Transverse colon (tissue), 4 donors: ENCODE measurements around the gene TOMM6. TPM values are rescaled to one million over a fixed set of nuclear protein-coding genes. Genes with fewer than 3 reads are reported as not detected.

Source experiments
- DNase-seq: peaks from one replicate; pipeline ENCODE4 v3.0.0-alpha.2; 2019
- H3K27ac ChIP-seq, 4 donors: fragments of 200-600 bp; sonication (generic); 2 replicates each; pipeline ENCODE4 v1.5.1; 2016 to 2018; ENCODE audit warnings: inconsistent platforms in 4 of 4
- H3K27me3 ChIP-seq: fragments of 200-600 bp; sonication (generic); 2 replicates; pipeline ENCODE4 v1.5.1; 2017; ENCODE audit warnings: inconsistent platforms
- H3K36me3 ChIP-seq, 4 donors: fragments of 200-600 bp; sonication (generic); 2 replicates each; pipeline ENCODE4 v1.5.1; 2017 to 2019; ENCODE audit warnings: inconsistent platforms in 4 of 4
- H3K4me1 ChIP-seq, 4 donors: fragments of 200-600 bp; sonication (generic); 2 replicates each; pipeline ENCODE4 v1.5.1; 2017 to 2020; ENCODE audit warnings: inconsistent platforms in 4 of 4
- H3K4me3 ChIP-seq, 4 donors: fragments of 200-600 bp; sonication (generic); 1 replicate in 1 of 4; 2 replicates in 3 of 4; pipeline versions ENCODE4 v1.5.1 to v1.6.1; 2017 to 2019; ENCODE audit warnings: inconsistent platforms in 4 of 4
- H3K9me3 ChIP-seq, 2 donors: fragments of 200-600 bp; sonication (generic); 2 replicates each; pipeline ENCODE4 v1.5.1; 2017 to 2019; ENCODE audit warnings: inconsistent platforms in 2 of 2
- EP300 ChIP-seq: sonication (generic); formaldehyde crosslinking; IDR thresholded peaks from one replicate; pipeline ENCODE4 v1.6.1; 2017; ENCODE audit warnings: antibody characterized with exemption, low read depth
- POLR2A ChIP-seq: fragments of 450-650 bp; IDR thresholded peaks from one replicate; pipeline ENCODE4 v1.6.1; 2016; ENCODE audit warnings: antibody characterized with exemption, mild to moderate bottlenecking, moderate library complexity
- POLR2AphosphoS5 ChIP-seq, 3 donors: sonication (generic); formaldehyde crosslinking; IDR thresholded peaks; one replicate each; pipeline ENCODE4 v1.6.1; 2016; ENCODE audit warnings: antibody characterized with exemption in 3 of 3
- WGBS, 2 donors: methylation state at CpG; one replicate each; pipeline ENCODE4 v1.1.5; 2018; ENCODE audit warnings: low coverage in 1 of 2; 5-methylcytosine and 5-hydroxymethylcytosine counted together
- in situ Hi-C, 4 donors: fragments of 200-750 bp; cut with MboI; loops; one replicate each; pipeline versions ENCODE4 v1.15.0 to v1.15.1; 2017; ENCODE audit warnings: low sequenced_read_pairs in 3 of 4, low pct_ligation_motif_present in 1 of 4, low pct_unique_long_range_greater_than_20kb in 1 of 4
- intact Hi-C: fragments of 100-400 bp; cut with DNase I; formaldehyde crosslinking; loops from one replicate; pipeline ENCODE4 v1.15.1; 2023; ENCODE audit warnings: low total_unique reads
- total RNA-seq, 4 donors: library from RNA; depleted of rRNA; stranded (reverse); fragments of >200 nt; gene quantifications; one replicate each; pipeline ENCODE4 v1.1.0, GENCODE V29; 2016
- TF ChIP-seq, protein P1 (sequence below), 5 experiments: fragments of 200-600 bp in 3 of 5; fragments of 450-650 bp in 2 of 5; sonication (generic) in 3 of 5; IDR thresholded peaks; 1 replicate in 2 of 5; 2 replicates in 3 of 5; pipeline ENCODE4 v1.5.1; 2016 to 2017; ENCODE audit warnings: antibody characterized with exemption in 5 of 5, inconsistent platforms in 3 of 5, mild to moderate bottlenecking in 2 of 5, moderate library complexity in 1 of 5

The TOMM6 gene
- total RNA-seq, 4 donors from 2014 or later = 24.1 to 93.1 (median 85.6) TPM

DNA sequence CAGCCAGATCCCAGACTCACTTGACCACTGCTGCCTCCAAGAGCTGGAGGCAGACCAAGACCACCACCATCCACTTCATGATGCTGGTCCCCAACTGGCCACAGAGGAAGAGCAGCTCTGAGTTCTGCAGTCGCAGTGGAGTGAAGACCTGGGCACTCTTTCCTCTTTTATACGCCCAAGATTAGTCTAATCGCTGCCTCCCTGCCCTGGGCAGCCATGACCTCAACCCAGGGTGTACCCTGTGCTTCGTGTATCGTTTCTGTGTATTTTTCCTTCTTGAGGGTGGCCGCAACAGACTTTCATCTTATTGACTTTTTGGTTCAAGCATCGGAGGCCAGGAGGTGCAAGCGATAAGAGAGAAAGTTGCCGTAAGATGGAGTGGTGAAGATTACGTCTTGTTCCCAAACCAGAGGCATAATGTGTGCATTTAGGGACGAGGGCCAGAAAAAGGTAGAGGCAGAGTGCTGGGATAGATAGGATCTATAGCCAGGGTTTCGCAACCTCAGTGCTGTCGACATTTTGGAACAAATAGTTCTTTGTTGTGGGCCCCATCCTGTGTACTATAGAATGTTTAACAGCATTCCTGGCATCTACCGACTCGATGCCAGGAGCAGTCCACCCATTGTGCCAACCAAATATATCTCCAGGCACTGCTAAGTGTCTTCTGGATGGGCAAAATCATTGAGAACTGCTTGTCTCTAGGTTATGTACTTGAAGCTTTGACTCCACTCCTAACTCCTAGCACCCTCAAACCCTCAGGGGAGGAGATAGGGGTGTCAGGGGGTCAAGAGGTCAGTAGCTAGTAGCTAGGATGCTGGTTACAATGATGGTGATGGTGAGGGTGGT is 40.0 kb upstream of the TOMM6 start, which contains the start of gene PGC:
Gene PGC (minus strand): TSS at position 142 of the 846 bp plus-strand sequence. CDS start 63 bp downstream, at position 79.
- Histone ChIP-seq H3K4me1 (peaks cover 0 to 3% (median 3%) of the 10 kb centered on the region in 4 donors), H3K27me3 (no peaks in the 10 kb centered on the region), H3K36me3 (no peaks in the 10 kb centered on the region), H3K9me3 (no peaks in the 10 kb centered on the region), H3K4me3 (no peak within 1 kb of the TSS), H3K27ac (no peak within 1 kb of the TSS)
- TF ChIP-seq POLR2AphosphoS5 (IDR thresholded peaks at IDR 0.05) = no peak
- no peak for TF ChIP-seq POLR2A
- TF ChIP-seq, protein P1, sequence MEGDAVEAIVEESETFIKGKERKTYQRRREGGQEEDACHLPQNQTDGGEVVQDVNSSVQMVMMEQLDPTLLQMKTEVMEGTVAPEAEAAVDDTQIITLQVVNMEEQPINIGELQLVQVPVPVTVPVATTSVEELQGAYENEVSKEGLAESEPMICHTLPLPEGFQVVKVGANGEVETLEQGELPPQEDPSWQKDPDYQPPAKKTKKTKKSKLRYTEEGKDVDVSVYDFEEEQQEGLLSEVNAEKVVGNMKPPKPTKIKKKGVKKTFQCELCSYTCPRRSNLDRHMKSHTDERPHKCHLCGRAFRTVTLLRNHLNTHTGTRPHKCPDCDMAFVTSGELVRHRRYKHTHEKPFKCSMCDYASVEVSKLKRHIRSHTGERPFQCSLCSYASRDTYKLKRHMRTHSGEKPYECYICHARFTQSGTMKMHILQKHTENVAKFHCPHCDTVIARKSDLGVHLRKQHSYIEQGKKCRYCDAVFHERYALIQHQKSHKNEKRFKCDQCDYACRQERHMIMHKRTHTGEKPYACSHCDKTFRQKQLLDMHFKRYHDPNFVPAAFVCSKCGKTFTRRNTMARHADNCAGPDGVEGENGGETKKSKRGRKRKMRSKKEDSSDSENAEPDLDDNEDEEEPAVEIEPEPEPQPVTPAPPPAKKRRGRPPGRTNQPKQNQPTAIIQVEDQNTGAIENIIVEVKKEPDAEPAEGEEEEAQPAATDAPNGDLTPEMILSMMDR (IDR thresholded peaks at IDR 0.05) = no peak
- no peak for TF ChIP-seq EP300
- intact Hi-C loops (no loop called here), in situ Hi-C loops (no loop called here)
- 82 to 87% methylated on average over 11 to 15 of the region's 15 CpGs for whole genome bisulfite sequencing, 2 donors
- no peak for DNase-seq

DNA sequence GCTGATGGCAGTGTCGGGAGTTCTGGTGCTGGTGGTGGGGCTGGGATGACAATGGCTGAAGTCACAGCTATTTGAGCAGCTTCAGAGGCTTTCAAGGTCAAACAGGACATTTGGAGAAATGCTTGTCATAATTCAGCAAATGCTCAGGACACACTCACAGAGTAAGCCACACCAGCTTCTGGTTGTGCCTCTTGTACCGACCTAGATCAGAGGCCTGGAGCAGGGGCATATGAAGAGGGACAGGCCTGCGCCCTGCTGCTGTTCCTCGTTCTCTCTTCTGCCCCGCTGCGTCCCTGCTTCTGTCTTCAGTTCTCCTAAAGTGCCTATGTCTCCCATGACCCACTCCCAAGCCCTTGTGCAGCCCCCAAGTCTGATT is 39.4 kb upstream of the TOMM6 start:
- intact Hi-C loops = no loop called here
- in situ Hi-C loops = no loop called here
- Histone ChIP-seq H3K4me3 (no peak overlapping the region), H3K27ac (no peak overlapping the region), H3K36me3 (no peaks in the 10 kb centered on the region), H3K4me1 (no peaks in the 10 kb centered on the region), H3K27me3 (no peaks in the 10 kb centered on the region), H3K9me3 (no peaks in the 10 kb centered on the region)
- TF ChIP-seq, protein P1 (IDR thresholded peaks at IDR 0.05) = no peak
- TF ChIP-seq EP300 (no peak), POLR2AphosphoS5 (IDR thresholded peaks at IDR 0.05) (no peak), POLR2A (no peak)
- no peak for DNase-seq
- 96% methylated on average over 6 of the region's 6 CpGs; no CpG with 5 or more reads in 1 of the 2 donors for WGBS, 2 donors

- H3K4me3 ChIP-seq = no peak overlapping the region
- TF ChIP-seq, protein P1 (IDR thresholded peaks at IDR 0.05) = no peak
- TF ChIP-seq POLR2AphosphoS5 (IDR thresholded peaks at IDR 0.05) (no peak), POLR2A (no peak), EP300 (no peak)
- no peaks in the 10 kb centered on the region for H3K27me3 ChIP-seq
- in situ Hi-C loops = no loop called here
- no peaks in the 10 kb centered on the region for H3K36me3 ChIP-seq
- H3K27ac ChIP-seq = no peak overlapping the region
- 78% methylated on average over 3 of the region's 3 CpGs; no CpG with 5 or more reads in 1 of the 2 donors for WGBS, 2 donors
- intact Hi-C loops = no loop called here
- no peak for DNase-seq
- H3K4me1 ChIP-seq = no peaks in the 10 kb centered on the region
- no peaks in the 10 kb centered on the region for H3K9me3 ChIP-seq
Observed at GRCh38 chr6:41748542-41748941, 39.0 kb upstream of the TOMM6 start.

GRCh38 chr6:41750374-41750773 is 37.1 kb upstream of the TOMM6 start:
- WGBS, 2 donors = 86 to 92% methylated on average over 3 of the region's 3 CpGs
- H3K4me3 ChIP-seq = no peak overlapping the region
- no peak overlapping the region for H3K27ac ChIP-seq
- no peak for DNase-seq
- H3K9me3 ChIP-seq = no peaks in the 10 kb centered on the region
- in situ Hi-C loops = no loop called here
- no peaks in the 10 kb centered on the region for H3K36me3 ChIP-seq
- H3K4me1 ChIP-seq = no peaks in the 10 kb centered on the region
- TF ChIP-seq, protein P1 (IDR thresholded peaks at IDR 0.05) = no peak
- TF ChIP-seq EP300 (no peak), POLR2AphosphoS5 (IDR thresholded peaks at IDR 0.05) (no peak), POLR2A (no peak)
- intact Hi-C loops = no loop called here
- no peaks in the 10 kb centered on the region for H3K27me3 ChIP-seq
